Ammon's horn (tissue), 1 donor: Measurements from ENCODE around the gene CASP1.
A peak's percentile ranks its signal among the peaks of the same experiment; 100 is the strongest.
"Not testable (repeated sequence)": the region's sequence is repeated elsewhere in the genome, so short reads cannot be mapped to it uniquely, and the experiment has no call there.

Source experiments
- DNase-seq: peaks from one replicate; pipeline ENCODE4 v3.0.0-alpha.2; 2016; ENCODE audit warnings: low spot score

The CASP1 gene

GRCh38 chr11:105045676-105046296 lies 10.8 kb upstream of the CASP1 start:
- no peak for DNase-seq

GRCh38 chr11:105044557-105045524 lies 9.9 kb upstream of the CASP1 start, which contains the start of gene CARD16:
Gene CARD16, minus strand, starts transcription at chr11:105045335. Its CDS starts 38 bp downstream, at chr11:105045297.
- DNase-seq = peak; percentile 28

GRCh38 chr11:105042178-105042577 lies 7.2 kb upstream of the CASP1 start:
- no peak for DNase-seq

- DNase-seq = no peak
These were observed 5.8 kb upstream of the CASP1 start for GRCh38 chr11:105040703-105041102.

GRCh38 chr11:105034388-105034787 lies 556 bp downstream of the CASP1 start:
- not testable (repeated sequence) for DNase-seq

GRCh38 chr11:105033781-105034180 lies 1.2 kb downstream of the CASP1 start:
- DNase-seq = no peak

GRCh38 chr11:105033343-105033742 lies 1.6 kb downstream of the CASP1 start:
- peak; percentile 25 for DNase-seq

GRCh38 chr11:105032495-105032894 lies 2.4 kb downstream of the CASP1 start:
- DNase-seq = peak; percentile 35

- DNase-seq = no peak
These were observed 7.3 kb downstream of the CASP1 start for GRCh38 chr11:105027678-105028077.

GRCh38 chr11:105024394-105024793 lies 10.6 kb downstream of the CASP1 start:
- DNase-seq = no peak

GRCh38 chr11:105023003-105023402 lies 11.9 kb downstream of the CASP1 start, which contains the start of gene CASP5:
Gene CASP5, minus strand, starts transcription at chr11:105023168. Its CDS starts 32 bp downstream, at chr11:105023136.
- peak; percentile 32 for DNase-seq

- no peak for DNase-seq
These were observed 12.4 kb downstream of the CASP1 start for GRCh38 chr11:105022527-105022926.

- DNase-seq = no peak
These were observed 27.5 kb downstream of the CASP1 start for GRCh38 chr11:105007463-105007862.

- DNase-seq = no peak
These were observed 29.5 kb downstream of the CASP1 start for GRCh38 chr11:105005451-105005845.

GRCh38 chr11:105004021-105004420 lies 30.9 kb downstream of the CASP1 start:
- DNase-seq = no peak

- no peak for DNase-seq
These were observed 31.8 kb downstream of the CASP1 start for GRCh38 chr11:105003151-105003550.

- DNase-seq = peak; percentile 6
These were observed 34.1 kb downstream of the CASP1 start for GRCh38 chr11:105000797-105001196.

GRCh38 chr11:105000167-105000566 lies 34.8 kb downstream of the CASP1 start:
- DNase-seq = no peak

- no peak for DNase-seq
These were observed 35.2 kb downstream of the CASP1 start for GRCh38 chr11:104999721-105000120.

GRCh38 chr11:104997288-104997687 lies 37.7 kb downstream of the CASP1 start:
- no peak for DNase-seq

GRCh38 chr11:104995001-104995408 lies 39.9 kb downstream of the CASP1 start:
- DNase-seq = no peak

GRCh38 chr11:104992781-104993180 lies 42.2 kb downstream of the CASP1 start:
- DNase-seq = no peak

GRCh38 chr11:104991994-104992393 lies 43.0 kb downstream of the CASP1 start:
- DNase-seq = no peak
